GM11168 (cell line): ENCODE results near the gene PPARG.
"Not testable (repeated sequence)": the region's sequence is repeated elsewhere in the genome, so short reads cannot be mapped to it uniquely, and the experiment has no call there.

Experiments used
- in situ Hi-C: fragments of 300-500 bp; cut with MboI; formaldehyde crosslinking; loops from one replicate; pipeline ENCODE4 v1.12.0; 2022; ENCODE audit warnings: low sequenced_read_pairs; ENCODE audit not compliant: unreplicated experiment

Gene PPARG

DNA sequence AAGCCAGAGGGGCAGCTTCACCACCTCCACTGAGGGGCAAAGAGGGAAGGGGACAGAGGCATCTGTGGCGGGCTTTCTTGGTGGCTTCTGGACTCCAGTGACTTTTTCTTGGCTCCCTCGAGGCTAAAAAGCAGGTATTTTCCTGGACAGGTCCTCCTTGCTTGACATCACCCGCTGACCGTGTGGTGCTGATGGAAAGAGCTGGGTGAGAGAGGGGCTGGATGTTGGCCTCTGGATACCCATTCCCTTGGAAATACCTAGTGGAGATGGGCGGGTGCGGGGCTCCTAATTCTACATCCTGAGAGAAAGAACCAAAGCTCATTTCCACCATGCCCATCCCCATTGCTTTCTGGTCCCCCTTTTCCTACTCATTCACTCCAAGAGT, 148.3 kb downstream of the PPARG start:
- in situ Hi-C loops = no loop called here

DNA sequence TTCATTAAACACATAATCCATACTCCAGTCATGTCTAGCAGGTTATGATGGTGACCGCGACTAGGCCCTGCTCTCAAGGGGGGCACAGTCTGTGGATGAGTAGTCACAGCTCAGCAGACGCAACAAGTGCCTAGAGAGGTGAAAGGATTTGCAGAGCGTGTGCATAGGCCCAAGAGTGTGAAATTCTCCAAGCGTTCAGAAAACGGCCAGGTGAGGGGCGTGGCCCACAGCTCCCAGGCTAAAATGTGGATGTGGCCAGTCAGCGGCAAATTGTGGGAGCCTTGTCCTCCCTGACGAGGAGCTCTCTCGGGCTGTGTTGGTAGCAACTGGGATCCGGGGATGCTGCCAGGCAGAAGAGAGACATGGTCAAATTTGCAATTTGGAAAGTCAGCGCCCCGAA, 149.0 kb downstream of the PPARG start:
- in situ Hi-C loops = no loop called here

DNA sequence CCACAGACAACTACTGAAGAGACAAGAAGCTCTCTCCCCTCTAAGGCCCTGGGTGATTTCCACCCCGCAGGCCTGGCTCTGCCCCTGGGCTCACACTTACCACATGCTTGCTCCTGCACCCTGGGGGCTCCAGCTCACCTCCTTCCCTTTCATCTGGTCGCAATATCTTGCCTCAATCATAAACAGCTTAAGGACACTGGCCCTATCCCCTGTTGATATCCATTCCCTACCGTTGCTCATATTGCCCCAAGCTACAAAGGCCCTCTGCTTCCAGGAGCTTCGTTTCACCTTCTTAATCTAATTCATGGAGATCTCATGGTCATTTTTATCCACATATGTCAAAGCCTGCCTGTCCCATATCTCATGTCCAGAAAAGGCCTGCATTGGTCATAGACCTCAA, 149.4 kb downstream of the PPARG start:
- in situ Hi-C loops = no loop called here

DNA sequence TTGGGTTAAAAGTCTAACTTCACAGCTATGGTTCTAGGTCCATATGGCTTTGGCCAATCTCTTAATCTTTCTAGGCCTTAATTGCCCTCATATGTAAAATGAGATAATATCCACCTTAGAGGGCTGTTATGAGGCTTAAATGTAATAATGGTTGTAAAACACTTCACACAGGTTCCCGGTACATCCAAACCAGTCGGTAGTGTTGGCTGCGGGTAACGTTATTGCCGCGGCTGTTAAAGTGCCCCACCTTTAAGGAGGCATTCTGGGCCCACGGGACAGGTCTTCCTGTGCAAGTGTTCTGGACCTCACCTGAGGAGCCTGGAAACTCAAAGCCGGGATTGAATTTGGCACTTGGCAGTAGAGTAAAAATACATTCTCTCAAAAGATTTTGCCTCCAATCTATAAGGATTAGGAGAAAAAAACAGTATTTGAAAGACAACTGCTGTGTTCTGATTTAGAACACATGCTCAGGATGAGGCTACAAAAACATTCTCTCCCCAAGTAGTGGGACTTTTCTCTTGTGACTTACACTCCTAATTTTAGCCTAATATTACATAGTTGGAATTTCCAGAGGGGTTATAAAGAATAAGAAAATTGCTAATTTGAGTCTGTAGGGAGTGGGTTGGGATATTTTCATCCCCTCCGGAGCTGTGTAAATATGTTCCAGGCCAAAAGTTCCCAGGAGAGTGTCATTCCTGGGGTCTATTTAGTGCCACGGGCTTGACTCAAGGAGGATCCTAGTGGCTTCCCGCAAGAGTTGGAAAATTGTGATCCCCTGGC, 150.5 kb downstream of the PPARG start:
- in situ Hi-C loops = no loop called here

DNA sequence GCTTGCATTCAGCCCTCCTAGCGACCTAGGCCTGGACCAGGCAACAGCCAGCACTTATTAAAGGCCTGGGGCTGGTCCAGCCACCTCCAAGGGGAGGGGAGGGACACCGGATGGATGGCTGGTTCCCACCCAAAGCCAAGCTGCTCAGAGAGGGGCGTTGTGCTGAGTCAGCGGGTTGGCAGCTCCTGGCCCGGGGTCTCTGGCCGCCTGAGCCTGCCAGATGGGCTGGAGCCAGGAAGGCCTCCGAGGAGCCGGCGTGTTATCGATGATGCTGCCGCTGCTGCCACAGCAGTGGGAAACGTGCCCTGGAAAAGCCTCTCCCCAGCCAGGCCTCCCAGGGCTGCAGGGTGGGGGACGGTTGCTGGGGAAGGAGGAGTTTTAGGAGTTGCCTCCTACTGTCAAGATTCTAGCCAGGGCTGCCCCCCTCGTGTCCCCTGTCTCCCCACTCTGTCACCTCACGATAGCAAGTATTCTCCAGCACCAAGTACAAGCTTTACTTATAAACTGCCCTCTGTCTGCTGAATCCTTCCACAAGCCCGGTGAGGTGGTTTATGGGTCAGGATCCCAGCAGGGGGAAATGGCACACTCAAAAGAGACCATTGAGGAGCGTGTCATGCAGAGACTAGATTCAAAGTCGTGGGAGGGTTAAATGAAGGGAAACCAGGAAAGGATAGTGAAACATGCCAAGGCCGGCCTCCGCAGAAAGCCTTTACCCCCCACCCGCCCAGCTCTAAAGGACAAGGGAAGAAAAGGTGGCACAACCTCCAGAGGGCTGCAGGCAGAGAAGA, 152.3 kb downstream of the PPARG start:
- in situ Hi-C loops = no loop called here

DNA sequence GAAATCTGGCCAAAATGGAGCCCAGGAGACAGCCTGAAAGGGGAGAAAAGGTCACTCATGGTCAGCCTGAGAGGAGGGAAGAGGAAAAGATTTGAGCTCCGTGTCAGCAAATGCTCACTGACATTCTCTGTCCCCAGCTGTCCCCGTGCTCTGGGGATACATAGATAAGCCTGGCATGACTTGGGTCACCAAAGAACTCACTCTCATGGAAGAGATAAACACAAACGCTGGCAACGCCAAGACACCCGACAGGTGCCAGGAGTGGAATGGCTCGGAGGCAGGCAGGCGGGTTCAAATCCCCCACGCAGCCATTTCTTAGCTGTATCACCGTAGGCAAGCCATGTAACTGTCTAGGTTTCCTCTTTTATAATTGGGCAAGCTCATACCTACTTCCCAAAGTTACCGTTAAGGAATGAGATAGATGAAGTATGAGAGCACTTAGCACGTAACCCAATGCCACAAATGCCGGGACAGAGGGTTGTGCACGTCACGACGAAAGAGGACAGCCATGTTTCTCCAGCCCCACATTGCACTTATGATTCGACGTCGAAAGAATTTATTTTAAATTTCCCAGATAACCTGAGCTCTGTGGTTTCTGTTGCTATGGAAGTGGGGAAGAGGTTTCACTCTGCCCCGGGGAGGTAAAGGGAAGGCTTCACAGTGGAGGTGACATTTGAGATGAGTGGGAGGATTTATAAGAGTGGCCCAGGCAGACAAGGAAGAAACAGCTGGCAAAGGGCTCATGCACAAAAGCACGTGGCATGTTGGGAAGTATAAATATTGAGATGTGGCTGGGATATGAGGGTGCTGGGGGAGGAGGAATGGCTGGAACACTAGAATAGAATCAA, 154.0 kb downstream of the PPARG start:
- in situ Hi-C loops = no loop called here

DNA sequence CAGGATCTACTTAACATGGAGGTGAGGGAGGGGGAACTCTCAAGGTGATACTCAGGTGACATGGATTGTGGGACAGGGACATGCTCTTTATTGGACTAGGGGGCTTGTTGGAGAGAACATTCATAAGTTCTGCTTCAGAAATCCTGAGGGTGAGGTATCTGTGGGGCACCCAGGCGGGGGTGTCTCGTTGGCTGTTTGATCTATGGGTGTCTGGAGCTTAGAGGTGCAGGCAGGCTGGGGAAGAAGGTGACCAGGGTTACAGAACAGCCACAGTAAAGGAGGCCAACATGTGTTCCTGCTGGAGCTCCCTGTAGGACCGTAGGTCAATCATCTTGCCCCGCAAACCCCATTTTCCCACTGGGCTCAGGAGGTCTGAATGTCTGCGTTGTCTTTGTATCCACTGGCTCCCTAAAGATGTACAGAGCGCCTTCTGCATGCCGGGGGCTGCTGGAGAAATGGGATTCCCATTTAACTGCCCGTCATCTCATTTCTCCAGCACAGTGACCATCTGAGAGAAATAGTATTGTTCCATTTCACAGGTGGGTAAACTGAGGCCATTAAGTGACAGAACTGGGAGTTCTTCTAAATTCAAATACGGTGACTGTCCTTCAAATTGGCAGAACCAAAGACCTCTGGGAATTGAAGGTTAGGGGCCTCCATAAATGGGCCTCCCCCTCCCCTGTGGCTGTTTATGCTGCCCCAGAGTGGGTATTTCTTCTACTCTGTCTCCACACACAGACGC, 155.1 kb downstream of the PPARG start:
- in situ Hi-C loops = no loop called here

DNA sequence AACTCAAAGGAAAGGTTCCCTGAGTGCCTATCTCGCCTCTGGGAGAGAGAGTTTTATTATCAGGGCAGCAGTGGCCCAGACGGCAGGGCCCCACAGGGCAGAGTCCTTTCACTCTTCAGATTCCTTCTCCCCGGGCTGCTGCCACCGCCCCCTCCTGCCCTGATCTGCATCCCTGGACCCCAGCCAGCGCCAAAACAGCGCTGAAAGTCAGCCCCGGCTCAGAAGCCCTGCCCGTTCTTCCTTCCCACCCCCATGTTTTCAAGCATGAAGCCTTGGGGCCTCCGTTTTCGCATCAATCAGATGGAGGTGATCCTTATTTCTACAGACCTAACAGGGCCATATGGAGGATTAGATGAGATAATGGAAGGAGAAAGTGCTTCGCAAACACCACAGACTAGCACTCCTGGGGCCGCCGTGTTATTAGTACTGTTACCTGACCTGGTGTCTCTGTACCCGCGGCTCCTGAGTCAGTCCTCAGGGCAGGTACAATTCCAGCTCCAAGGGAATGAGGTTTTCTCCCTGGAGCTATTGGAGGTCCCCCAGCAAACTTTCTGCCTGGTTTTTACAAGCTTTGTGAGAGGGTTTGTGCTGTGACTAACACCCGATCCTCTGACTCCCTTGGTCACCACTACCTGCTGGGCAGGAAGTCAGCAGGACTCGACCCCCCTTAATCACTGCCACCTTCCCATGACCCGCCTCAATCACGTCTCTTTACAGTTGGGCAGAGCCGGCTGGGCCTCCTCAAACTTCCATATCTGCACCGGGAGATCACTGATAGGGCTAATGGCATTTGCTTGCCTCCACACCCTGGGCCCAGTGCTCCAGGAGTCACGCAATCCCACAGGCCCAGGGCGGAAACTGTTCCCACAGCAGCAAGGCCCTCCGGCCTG, 156.0 kb downstream of the PPARG start:
- in situ Hi-C loops = no loop called here

DNA sequence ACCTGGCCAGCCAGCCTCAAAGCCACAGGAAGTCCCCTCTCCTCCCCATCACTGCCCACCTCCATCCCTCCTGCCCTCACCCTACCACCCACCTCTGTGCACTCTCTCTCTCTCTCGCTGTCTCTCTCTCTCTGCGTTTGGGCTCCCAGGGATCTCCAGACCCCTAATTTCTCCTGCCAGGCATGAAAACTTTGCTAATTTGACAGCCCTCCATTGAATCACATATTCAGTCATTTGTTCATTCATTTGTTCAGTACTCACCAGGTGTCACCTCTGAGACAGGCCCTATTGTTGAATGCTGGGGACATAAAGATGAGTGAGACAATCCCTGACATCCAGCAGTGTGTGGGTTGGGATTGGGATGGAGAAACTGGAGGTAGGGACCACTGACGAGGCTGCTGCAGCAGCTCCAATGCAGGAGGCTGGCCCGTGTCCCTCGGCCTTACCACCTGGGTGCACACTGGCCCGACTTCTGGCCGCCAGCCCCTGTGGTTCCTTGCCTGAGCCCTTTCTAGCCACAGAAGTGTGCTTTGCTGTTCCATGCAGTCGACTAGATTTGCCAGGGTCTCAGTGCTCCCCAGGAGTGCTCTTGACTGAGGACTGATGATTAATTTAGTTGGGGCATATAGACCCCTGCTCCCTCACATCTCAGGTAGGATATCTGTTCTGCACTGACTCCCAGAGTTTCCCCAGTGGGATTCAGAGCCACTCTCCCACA, 156.8 kb downstream of the PPARG start:
- in situ Hi-C loops = no loop called here

DNA sequence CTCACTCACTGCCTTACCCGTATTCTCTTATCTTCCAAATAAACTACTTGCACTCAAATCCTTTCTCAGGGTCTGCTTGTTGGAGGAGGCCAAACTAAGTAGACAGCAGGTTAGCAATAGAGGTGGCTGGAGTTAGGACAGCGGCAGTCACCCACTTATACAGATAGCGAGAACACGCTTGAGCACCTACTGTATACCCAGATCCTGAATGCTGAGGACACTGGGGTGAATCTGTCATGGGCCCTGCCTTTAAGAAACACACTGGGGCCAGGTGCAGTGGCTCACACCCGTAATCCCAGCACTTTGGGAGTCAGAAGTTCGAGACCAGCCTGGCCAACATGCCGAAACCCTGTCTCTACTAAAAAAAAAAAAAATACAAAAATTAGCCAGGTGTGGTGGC, 157.4 kb downstream of the PPARG start:
- in situ Hi-C loops = no loop called here

DNA sequence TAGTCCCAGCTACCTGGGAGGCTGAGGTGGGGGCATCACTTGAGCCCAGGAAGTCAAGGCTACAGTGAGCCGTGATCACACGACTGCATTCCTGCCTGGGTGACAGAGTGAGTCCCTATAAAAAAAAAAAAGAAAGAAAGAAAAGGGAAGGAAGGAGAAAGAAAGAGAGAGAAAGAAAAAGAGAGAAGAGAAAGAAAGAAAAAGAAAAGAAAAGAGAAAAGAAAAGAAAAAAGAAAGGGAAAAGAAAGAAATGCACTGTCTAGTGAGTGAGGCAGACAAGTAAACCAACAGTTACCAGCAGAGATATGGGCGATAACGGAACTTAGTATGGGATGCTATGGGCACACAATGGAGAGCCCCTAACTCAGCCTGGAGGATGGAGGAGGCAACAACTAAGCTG, 158.2 kb downstream of the PPARG start:
- in situ Hi-C loops = no loop called here

DNA sequence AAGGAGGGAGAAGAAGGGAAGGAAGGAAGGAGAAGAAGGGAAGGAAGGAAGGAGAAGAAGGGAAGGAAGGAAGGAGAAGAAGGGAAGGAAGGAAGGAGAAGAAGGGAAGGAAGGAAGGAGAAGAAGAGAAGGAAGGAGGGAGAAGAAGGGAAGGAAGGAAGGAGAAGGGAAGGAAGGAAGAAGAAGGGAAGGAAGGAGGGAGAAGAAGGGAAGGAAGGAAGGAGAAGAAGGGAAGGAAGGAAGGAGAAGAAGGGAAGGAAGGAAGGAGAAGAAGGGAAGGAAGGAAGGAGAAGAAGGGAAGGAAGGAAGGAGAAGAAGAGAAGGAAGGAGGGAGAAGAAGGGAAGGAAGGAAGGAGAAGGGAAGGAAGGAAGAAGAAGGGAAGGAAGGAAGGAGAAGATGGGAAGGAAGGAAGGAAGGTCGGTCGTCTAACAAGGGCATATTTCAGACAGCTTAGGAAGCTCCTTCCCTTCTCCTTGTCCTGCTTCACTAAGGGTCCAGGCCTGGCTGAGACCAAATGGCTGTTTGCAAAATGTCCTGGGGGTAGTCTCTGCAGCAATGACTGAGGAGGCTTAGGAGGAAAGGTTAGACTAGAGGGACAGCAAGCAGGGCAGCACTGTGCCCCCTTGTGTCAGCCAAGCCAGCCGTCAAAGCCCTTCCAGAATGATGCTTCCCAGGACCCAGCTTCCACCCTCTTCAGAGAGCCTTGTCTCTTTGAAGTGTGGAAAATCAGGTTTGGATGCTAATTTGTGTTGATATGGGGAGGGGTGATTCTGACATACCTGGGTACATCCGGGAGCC, 159.7 kb downstream of the PPARG start:
- in situ Hi-C loops = not testable (repeated sequence)

DNA sequence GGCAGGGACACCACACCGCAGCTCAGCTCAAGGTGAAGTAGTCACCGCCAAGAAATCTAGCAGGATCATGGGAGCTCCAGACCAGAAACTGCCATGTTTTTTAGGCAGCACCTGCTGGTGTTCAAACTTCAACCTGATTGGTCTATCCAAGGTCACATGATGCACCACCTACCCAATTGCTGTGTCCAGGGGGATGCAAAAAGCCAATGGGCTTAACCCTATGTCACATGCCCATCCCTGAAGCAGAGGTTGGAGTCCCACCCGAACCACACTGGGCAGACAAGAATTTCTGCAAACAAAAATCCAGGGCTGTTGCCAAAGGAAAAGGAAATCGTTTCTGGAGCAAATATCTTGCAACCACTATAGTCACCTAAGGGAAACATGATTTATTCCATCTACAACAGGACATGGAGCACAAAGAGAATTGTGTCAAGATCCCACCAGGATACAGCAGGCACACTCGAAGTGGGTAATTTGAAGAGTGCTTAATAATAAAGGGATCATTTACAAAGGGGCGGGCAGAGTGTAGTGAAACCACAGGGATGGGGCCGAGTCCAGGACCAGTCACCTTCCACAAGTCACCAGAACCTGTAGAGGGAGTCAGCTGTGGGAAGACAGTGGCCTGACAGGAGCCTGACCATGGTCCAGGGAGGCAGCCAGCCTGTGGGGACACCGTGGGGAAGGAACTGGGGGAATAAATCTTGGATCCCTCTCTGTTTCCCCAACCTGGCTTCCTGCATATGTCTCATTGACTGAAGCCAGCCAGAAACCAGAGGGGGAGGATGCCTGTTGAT, 161.2 kb downstream of the PPARG start:
- in situ Hi-C loops = no loop called here

DNA sequence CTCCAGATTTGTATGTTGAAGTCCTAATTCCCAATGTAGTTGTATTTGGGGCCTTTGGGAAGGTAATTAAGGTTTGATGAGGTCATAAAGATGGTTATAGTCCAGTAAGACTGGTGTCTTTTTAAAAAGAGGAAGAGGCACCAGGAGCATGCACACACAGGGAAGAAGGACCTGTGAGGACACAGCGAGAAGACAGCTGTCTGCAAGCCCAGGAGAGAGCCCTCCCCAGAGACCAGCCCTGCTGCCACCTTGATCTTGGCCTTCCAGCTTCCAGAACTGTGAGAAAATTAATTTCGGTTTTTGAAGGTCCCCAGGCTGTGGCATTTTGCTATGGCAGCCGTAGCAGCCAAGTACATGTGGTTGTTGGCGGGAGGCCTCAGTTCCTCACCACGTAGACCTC, 162.6 kb downstream of the PPARG start:
- in situ Hi-C loops = no loop called here

DNA sequence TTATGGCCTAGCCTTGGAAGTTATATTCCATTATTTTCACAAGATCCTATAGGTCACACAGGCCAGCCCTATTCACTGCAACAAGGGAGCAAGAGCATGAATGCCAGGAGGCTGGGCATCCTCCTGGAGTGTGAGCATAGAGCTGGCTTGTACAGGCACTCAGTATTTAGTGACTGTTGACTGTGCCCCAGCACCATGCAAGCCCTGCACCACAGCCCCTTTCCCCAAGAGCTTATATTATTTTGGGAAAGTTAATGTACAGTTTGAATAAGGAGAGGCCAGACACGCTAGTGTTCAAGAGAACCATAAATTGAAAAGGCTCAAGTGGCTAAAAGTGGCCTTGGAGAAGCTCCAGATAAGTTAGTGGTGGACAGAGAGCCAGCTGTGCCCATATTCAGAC, 163.1 kb downstream of the PPARG start:
- in situ Hi-C loops = no loop called here

DNA sequence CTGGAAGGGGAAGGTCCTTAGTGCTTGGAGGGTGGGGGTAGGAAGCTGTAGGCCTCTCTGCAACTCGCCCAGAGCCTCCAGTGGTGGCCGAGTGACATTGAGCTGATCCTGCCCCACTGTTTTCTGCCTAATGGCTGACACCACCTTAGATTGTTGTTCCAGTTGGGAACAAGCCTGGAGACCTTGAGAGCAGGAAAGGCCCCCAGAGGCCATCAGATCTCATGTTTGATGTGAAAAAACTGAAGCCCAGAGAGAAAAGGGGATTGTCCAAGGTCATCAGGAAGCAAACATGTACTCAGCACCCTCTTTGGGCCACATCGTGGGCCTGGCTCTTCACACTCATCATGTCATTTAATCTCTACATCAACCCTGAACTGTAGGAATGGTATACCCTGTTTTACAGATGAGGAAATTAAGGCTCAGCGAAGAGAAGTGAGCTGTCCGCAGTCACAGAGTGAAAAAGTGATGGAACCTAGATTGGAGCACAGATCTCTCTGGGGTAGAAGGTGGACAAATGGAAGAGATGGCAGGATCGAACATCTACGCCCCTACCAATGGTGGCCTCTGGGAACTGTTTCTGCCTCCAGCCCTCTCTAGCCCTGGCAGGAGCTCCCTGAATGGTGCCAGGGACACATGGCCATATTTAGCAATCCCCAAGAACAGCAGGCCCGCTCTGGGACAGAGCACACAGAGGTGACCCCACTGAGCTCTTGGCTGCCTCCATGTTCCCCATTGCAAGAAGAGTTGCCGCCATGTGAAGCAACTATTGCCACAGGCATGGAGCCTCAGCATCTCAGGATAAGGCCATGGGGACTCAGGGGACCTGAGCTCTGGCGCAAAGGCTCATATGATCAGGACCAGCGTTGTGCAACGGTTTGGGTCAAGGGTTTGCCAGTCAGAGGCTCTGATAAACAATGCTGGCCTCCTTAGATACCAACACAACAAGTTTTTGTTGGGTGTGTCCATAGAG, 163.8 kb downstream of the PPARG start:
- in situ Hi-C loops = no loop called here
